GM18870 (cell line): ENCODE results near the gene PFDN1.

ENCODE experiments used
- ATAC-seq: cut with Tn5 transposase; IDR thresholded peaks from one replicate; pipeline ENCODE4 v1.9.1; 2021; ENCODE audit warnings: moderate library complexity; ENCODE audit not compliant: unreplicated experiment

The PFDN1 gene

GRCh38 chr5:140329739-140330481 is 27.0 kb upstream of the PFDN1 start:
- no peak for ATAC-seq

- ATAC-seq = no peak
Measured at GRCh38 chr5:140328036-140328764, 25.3 kb upstream of the PFDN1 start.

- ATAC-seq = no peak
Measured at GRCh38 chr5:140327589-140327988, 24.7 kb upstream of the PFDN1 start.

GRCh38 chr5:140325486-140325885 is 22.6 kb upstream of the PFDN1 start:
- ATAC-seq = no peak

- no peak for ATAC-seq
Measured at GRCh38 chr5:140324617-140325241, 21.8 kb upstream of the PFDN1 start.

- no peak for ATAC-seq
Measured at GRCh38 chr5:140324041-140324600, 21.2 kb upstream of the PFDN1 start.

- ATAC-seq = no peak
Measured at GRCh38 chr5:140322751-140323731, 20.1 kb upstream of the PFDN1 start.

- ATAC-seq = no peak
Measured at GRCh38 chr5:140321796-140322195, 18.9 kb upstream of the PFDN1 start.

GRCh38 chr5:140319833-140320232 is 16.9 kb upstream of the PFDN1 start:
- no peak for ATAC-seq

GRCh38 chr5:140318792-140319191 is 15.9 kb upstream of the PFDN1 start:
- no peak for ATAC-seq

- no peak for ATAC-seq
Measured at GRCh38 chr5:140317859-140318258, 15.0 kb upstream of the PFDN1 start.

- no peak for ATAC-seq
Measured at GRCh38 chr5:140312791-140313189, 9.9 kb upstream of the PFDN1 start.

- ATAC-seq = no peak
Measured at GRCh38 chr5:140312067-140312790, 9.3 kb upstream of the PFDN1 start.

GRCh38 chr5:140311011-140311467 is 8.1 kb upstream of the PFDN1 start:
- no peak for ATAC-seq

- no peak for ATAC-seq
Measured at GRCh38 chr5:140310434-140310833, 7.5 kb upstream of the PFDN1 start.

GRCh38 chr5:140309706-140310249 is 6.9 kb upstream of the PFDN1 start:
- no peak for ATAC-seq

- ATAC-seq = no peak
Measured at GRCh38 chr5:140305471-140305870, 2.6 kb upstream of the PFDN1 start.

- ATAC-seq = no peak
Measured at GRCh38 chr5:140303966-140304365, 1.1 kb upstream of the PFDN1 start.

- ATAC-seq = no peak
Measured at GRCh38 chr5:140301136-140301535, 1.8 kb downstream of the PFDN1 start.
